Loucy (cell line): ENCODE data around the gene MAP7D1.

Experiments
- CTCF ChIP-seq: fragments of 200-600 bp; sonication (generic); conservative IDR thresholded peaks from 2 replicates; pipeline ENCODE4 v1.5.1; 2014; ENCODE audit warnings: mild to moderate bottlenecking, antibody characterized with exemption, low read length
- EZH2phosphoT487 ChIP-seq: fragments of 200-600 bp; IDR thresholded peaks from 2 replicates; pipeline ENCODE4 v1.6.1; 2018; ENCODE audit warnings: antibody characterized with exemption, mild to moderate bottlenecking, moderate library complexity, borderline replicate concordance

GRCh38 chr1:36154335-36154734 lies 1.6 kb upstream of the MAP7D1 start:
- no peak for TF ChIP-seq CTCF
- no peak for TF ChIP-seq EZH2phosphoT487
